Peyer's patch (tissue), 4 donors: ENCODE data around the gene ZNF26. TPM values are rescaled to one million over a fixed set of nuclear protein-coding genes. Genes with fewer than 3 reads are reported as not detected.
A peak's percentile ranks its signal among the peaks of the same experiment; 100 is the strongest.

ENCODE experiments used
- DNase-seq, 3 donors: peaks; one replicate each; pipeline ENCODE4 v3.0.0-alpha.2; 2017 to 2019
- H3K27ac ChIP-seq, 4 donors: fragments of 200-600 bp; sonication (generic); one replicate each; pipeline ENCODE4 v1.5.1; 2016 to 2019
- H3K27me3 ChIP-seq, 2 donors: fragments of 200-600 bp; sonication (generic); one replicate each; pipeline ENCODE4 v1.5.1; 2019
- H3K36me3 ChIP-seq, 3 donors: fragments of 200-600 bp; sonication (generic); one replicate each; pipeline ENCODE4 v1.5.1; 2016 to 2019
- H3K4me1 ChIP-seq, 4 donors: fragments of 200-600 bp; sonication (generic); one replicate each; pipeline ENCODE4 v1.5.1; 2016 to 2019
- H3K4me3 ChIP-seq, 4 donors: fragments of 200-600 bp; sonication (generic); 1 replicate in 3 of 4; 2 replicates in 1 of 4; pipeline ENCODE4 v1.5.1; 2016 to 2019; ENCODE audit warnings: mild to moderate bottlenecking in 1 of 4
- H3K9me3 ChIP-seq, 4 donors: fragments of 200-600 bp; sonication (generic); one replicate each; pipeline ENCODE4 v1.5.1; 2016 to 2019; ENCODE audit warnings: mild to moderate bottlenecking in 1 of 4
- POLR2A ChIP-seq, 2 donors: fragments of 450-650 bp; IDR thresholded peaks; one replicate each; pipeline ENCODE4 v1.5.1; 2017; ENCODE audit warnings: antibody characterized with exemption in 2 of 2, mild to moderate bottlenecking in 2 of 2, moderate library complexity in 2 of 2
- total RNA-seq, 4 donors: library from RNA; depleted of rRNA; stranded (reverse); fragments of >200 nt; gene quantifications; one replicate each; pipeline ENCODE4 v1.1.0, GENCODE V29; 2016
- TF ChIP-seq, protein P1 (sequence below), 6 experiments: fragments of 450-650 bp in 4 of 6; fragments of 200-600 bp in 2 of 6; sonication (generic) in 1 of 6; IDR thresholded peaks; one replicate each; pipeline ENCODE4 v1.5.1; 2017 to 2019; ENCODE audit warnings: antibody characterized with exemption in 6 of 6, mild to moderate bottlenecking in 3 of 6, moderate library complexity in 1 of 6

The ZNF26 gene
- total RNA-seq, 4 donors from 2014 or later: 15.9 to 24.8 (median 18.7) TPM

GRCh38 chr12:132950844-132951535, 35.2 kb upstream of the ZNF26 start:
- Histone ChIP-seq H3K27me3 (no peaks in the 10 kb centered on the region), H3K4me1 (peaks cover 0 to 11% (median 4%) of the 10 kb centered on the region in 4 donors), H3K36me3 (peaks cover 0 to 38% (median 0%) of the 10 kb centered on the region in 3 donors), H3K27ac (no peak overlapping the region), H3K9me3 (peaks cover 0 to 70% (median 4%) of the 10 kb centered on the region in 4 donors), H3K4me3 (no peak overlapping the region)
- TF ChIP-seq POLR2A (IDR thresholded peaks at IDR 0.05): no peak
- TF ChIP-seq, protein P1, sequence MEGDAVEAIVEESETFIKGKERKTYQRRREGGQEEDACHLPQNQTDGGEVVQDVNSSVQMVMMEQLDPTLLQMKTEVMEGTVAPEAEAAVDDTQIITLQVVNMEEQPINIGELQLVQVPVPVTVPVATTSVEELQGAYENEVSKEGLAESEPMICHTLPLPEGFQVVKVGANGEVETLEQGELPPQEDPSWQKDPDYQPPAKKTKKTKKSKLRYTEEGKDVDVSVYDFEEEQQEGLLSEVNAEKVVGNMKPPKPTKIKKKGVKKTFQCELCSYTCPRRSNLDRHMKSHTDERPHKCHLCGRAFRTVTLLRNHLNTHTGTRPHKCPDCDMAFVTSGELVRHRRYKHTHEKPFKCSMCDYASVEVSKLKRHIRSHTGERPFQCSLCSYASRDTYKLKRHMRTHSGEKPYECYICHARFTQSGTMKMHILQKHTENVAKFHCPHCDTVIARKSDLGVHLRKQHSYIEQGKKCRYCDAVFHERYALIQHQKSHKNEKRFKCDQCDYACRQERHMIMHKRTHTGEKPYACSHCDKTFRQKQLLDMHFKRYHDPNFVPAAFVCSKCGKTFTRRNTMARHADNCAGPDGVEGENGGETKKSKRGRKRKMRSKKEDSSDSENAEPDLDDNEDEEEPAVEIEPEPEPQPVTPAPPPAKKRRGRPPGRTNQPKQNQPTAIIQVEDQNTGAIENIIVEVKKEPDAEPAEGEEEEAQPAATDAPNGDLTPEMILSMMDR (IDR thresholded peaks at IDR 0.05): no peak
- no peak for DNase-seq

- Histone ChIP-seq H3K4me3 (no peak overlapping the region), H3K27ac (no peak overlapping the region), H3K36me3 (peaks cover 0 to 31% (median 0%) of the 10 kb centered on the region in 3 donors), H3K4me1 (peaks cover 0 to 11% (median 4%) of the 10 kb centered on the region in 4 donors), H3K9me3 (peaks cover 0 to 64% (median 4%) of the 10 kb centered on the region in 4 donors), H3K27me3 (no peaks in the 10 kb centered on the region)
- TF ChIP-seq POLR2A (IDR thresholded peaks at IDR 0.05): no peak
- TF ChIP-seq, protein P1 (IDR thresholded peaks at IDR 0.05): no peak
- no peak for DNase-seq
These were observed 34.5 kb upstream of the ZNF26 start for GRCh38 chr12:132951649-132952048.

DNA sequence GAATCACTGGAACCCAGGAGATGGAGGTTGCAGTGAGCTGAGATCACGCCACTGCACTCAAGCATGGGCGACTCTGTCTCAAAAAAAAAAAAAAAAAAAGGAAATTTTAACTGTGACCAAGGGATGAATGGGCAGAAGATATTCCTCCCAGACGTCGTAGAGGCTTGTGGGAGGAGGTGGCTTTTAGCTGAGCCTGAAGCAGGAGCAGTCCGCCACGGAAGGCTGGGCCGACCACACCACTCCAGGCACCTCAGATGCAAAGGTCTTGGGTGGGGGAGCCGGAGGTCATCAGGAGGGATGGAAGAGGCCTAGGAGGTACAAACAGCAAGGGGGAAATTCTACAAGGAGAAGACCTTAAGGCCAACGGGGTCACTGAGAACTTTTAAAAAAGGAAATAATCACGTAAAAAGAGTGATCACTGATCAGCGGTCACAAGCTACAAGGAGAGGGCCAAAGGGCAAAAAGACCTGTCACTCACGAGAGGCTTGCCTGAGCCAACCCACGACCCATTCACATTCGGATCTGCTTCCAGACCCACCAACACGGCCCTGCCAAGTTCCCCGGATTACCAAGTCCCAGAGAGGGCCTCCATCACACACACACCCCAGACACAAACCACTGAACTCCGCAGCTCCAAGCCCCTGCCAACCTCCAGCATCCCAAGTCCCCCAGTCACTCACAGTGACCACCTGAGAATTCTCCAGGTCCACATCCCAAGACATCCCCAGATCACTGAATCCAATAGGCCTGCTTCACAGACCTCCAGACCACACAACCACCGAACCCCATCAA, 33.6 kb upstream of the ZNF26 start:
- no peak for TF ChIP-seq POLR2A (IDR thresholded peaks at IDR 0.05)
- TF ChIP-seq, protein P1 (IDR thresholded peaks at IDR 0.05): no peak

GRCh38 chr12:132953163-132953425, 33.1 kb upstream of the ZNF26 start:
- Histone ChIP-seq H3K4me3 (no peak overlapping the region), H3K27me3 (no peaks in the 10 kb centered on the region), H3K9me3 (peaks cover 0 to 57% (median 4%) of the 10 kb centered on the region in 4 donors), H3K27ac (no peak overlapping the region), H3K36me3 (peaks cover 0 to 18% (median 0%) of the 10 kb centered on the region in 3 donors), H3K4me1 (peaks cover 0 to 17% (median 4%) of the 10 kb centered on the region in 4 donors)
- no peak for DNase-seq
- TF ChIP-seq, protein P1 (IDR thresholded peaks at IDR 0.05): no peak
- TF ChIP-seq POLR2A (IDR thresholded peaks at IDR 0.05): no peak

More for the DNA sequence above, 33.6 kb upstream of the ZNF26 start:
- Histone ChIP-seq H3K4me3 (no peak overlapping the region), H3K36me3 (peaks cover 0 to 24% (median 0%) of the 10 kb centered on the region in 3 donors), H3K9me3 (peaks cover 0 to 58% (median 4%) of the 10 kb centered on the region in 4 donors), H3K4me1 (peaks cover 0 to 17% (median 4%) of the 10 kb centered on the region in 4 donors), H3K27ac (no peak overlapping the region), H3K27me3 (no peaks in the 10 kb centered on the region)
- peak in 1 of 3 donors; percentile 37 for DNase-seq

DNA sequence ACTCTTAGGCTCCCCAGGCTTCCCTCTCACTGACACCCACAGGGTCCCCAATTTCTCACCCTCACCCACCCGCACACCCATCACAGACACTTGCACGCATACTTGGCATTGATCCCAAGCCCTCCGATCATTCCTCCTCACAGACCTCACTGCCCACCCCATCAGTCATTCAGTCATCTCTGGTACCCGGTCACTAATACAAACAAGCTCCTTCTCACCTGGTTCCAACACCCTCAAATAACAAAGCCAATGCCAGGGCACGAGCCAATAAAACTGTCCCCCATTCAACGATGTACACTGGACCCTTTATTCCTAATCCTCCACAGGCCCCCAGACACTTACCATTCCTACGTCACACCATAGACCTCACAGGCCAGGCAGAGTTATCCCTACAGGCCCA, 32.4 kb upstream of the ZNF26 start:
- DNase-seq: peak in 1 of 3 donors; percentile 27
- peaks cover 0 to 17% (median 4%) of the 10 kb centered on the region in 4 donors for H3K4me1 ChIP-seq
- H3K4me3 ChIP-seq: no peak overlapping the region
- peaks cover 0 to 12% (median 0%) of the 10 kb centered on the region in 3 donors for H3K36me3 ChIP-seq
- H3K27me3 ChIP-seq: no peaks in the 10 kb centered on the region
- no peak overlapping the region for H3K27ac ChIP-seq
- TF ChIP-seq POLR2A (IDR thresholded peaks at IDR 0.05): no peak
- TF ChIP-seq, protein P1 (IDR thresholded peaks at IDR 0.05): no peak
- peaks cover 0 to 56% (median under 1%) of the 10 kb centered on the region in 4 donors for H3K9me3 ChIP-seq
